Germinal center (tissue), 1 donor: Measurements from ENCODE around the gene GABRR3.
A peak's percentile ranks its signal among the peaks of the same experiment; 100 is the strongest.

ENCODE experiments used
- DNase-seq: peaks from one replicate; pipeline ENCODE4 v3.0.0; 2012; ENCODE audit warnings: mixed read lengths, low spot score

The GABRR3 gene

DNA sequence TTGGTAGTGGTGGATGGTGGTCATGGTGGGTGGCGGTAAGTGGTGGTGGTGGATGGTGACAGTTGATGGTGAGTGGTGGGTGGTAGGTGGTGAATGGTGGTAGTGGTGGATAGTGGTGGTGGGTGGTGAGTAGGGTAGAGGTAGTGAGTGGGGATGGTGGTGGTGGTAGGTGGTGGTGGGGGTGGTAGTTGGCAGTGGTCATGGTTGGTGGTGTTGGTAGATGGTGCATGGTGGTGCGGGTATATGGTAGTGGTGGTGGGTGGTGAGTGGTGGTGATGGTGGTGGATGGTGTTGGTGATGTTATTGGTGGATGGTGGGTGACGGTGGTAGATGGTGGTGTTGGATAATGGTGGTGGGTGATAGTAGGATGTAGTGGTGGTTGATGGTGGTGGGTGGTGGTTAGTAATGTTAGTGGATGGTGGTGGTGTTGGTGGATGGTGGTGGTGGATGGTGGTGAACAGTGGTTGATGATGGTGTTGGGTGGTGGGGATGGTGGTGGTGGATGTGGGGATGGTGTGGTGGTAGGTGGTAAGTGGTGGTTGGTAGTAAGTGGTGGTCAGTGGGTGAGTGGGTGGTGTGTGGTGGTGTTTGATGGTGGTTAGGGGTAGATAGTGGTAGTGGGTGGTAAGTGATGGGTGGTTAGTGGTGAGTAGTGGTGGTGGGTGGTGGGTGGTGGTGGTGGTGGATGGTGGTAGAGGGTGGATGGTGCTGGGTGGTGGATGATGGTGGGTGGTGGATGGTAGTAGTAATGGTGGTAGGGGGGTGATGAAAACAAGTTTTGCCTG, 46.1 kb downstream of the GABRR3 start:
- no peak for DNase-seq

DNA sequence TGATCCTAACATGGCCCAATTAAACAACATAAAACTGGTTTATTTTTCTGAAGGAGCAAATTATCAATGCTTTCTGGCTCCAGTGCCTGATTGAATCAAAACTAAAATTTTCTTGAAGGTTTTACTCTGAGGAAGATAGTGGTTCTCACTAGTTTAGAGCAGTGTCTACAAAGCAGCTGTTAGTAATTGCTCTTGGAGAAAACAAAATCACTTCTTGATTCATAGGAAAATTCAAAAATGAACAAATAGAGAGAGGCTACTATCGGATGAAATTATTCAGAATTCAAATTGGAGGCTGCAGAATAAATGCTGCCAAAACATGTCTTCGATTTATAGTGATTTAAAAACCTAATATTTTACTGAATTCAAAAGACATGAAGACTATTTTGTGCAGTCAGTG, 47.8 kb downstream of the GABRR3 start:
- DNase-seq = no peak

DNA sequence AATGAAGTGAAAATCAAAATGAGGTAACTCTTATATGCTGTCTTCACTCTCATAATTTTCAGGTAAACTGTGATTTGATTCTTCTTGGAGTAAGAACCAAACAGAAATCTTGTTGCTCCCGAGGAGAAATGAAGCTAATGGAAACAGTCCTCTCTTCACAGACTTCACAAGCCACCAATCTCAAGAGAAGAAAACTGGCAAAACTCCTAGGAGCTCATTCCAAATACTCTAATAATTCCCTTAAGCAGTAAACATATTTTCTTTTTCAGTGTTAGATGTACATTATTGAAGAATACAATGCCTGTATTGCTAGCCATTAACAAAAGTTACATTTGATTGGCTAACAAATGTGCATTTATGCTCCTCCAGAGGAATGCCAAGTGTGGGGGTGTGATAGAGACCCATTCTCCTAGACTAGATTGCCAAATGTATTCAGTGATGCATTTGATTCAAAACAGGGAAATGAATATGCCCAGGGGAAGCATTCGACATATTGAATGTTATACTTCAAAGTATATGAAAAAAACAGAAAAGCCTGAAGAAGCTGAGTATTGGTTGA, 51.1 kb downstream of the GABRR3 start:
- DNase-seq = no peak

DNA sequence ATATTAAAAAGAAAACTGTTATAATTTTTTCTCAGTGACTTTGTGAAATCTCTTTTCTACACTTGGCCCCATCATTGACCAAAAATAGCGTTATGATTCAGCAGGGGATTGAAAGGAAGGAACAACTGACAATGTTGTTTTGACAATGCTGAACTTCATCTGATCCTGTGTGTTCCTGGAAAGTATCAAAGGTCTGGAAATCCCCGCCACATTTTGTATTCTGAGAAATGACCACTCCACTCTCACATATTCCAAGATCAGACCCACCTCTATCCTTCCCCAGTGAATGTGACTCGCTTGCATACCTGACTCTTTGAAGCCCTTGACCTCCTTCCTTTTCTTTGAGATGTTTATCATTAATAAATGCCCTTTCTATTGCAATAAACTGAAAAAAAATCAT, 53.2 kb downstream of the GABRR3 start:
- DNase-seq = no peak

DNA sequence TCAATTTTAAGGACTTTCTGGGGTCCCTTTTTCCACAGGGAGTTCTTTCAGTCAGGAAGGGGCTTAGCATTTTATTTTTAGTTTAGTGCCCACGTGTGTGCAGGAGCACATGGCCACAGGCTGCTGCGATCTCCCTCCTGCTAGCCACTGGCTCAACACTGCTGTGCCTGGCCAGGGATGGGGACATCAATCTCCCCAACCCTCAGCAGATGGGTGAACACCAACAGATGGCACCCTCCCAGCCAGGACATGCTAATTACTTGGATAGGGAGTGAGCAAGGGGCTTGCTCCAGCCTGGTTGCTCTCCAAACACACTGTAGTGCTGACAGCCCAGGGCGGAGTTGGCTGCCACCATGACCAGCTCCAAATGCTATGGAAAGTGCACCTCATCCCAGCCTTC, 55.5 kb downstream of the GABRR3 start:
- no peak for DNase-seq

DNA sequence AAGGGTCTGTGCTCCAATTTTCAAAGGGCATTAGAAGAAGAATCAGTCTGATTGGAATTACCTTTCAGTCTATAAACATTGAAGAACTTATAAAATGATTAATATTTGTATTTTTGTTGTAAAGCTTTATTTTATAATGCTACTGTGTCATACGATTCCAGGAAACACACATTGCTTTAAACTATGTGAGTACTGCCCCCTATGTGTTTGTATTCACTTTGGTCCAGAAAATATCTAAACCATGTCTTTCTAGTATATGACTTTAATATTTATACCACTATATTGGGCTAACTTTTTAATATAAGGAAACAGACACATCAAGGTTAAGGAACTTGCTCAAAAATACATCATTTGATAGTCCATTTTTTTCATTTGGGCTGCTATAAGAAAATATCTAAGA, 59.6 kb downstream of the GABRR3 start:
- no peak for DNase-seq

DNA sequence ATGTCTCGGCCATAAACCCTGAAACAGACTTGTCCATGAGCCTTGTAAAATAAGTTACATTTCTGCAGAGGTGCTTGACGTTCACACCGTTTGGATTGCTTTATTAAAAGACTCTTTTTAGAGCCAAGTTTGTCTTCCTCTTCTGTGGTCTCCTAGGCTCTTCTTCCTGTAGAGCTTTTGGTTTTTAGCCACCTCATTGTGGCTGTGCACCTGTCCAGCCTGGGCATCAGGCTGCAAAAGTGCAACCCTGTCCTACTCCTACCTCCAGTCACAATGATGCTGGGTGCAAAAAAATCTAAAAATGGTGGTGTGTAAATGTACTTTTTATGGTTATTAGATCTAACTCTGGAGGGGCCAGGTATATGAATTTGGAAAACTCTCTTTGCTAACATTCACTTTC, 60.1 kb downstream of the GABRR3 start:
- DNase-seq = no peak

DNA sequence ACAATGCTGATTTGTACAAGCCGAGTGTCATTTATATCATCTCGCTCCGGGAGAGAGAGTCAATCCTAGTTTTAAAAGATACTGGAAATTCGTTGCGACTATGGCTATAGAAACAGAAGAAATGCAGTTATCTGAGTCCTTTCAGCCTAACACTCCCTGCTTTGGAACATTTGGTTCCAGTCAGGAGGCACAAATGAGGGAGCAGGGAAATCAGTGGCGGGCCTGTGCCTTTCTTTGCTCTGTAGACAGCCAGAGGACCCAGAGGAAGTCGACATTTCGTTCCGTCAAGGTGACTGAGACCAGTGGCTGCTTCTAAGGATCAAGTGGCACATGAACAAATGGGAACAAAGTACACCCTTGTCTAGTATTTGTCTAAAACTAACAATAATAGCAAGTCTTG, 62.1 kb downstream of the GABRR3 start:
- no peak for DNase-seq

DNA sequence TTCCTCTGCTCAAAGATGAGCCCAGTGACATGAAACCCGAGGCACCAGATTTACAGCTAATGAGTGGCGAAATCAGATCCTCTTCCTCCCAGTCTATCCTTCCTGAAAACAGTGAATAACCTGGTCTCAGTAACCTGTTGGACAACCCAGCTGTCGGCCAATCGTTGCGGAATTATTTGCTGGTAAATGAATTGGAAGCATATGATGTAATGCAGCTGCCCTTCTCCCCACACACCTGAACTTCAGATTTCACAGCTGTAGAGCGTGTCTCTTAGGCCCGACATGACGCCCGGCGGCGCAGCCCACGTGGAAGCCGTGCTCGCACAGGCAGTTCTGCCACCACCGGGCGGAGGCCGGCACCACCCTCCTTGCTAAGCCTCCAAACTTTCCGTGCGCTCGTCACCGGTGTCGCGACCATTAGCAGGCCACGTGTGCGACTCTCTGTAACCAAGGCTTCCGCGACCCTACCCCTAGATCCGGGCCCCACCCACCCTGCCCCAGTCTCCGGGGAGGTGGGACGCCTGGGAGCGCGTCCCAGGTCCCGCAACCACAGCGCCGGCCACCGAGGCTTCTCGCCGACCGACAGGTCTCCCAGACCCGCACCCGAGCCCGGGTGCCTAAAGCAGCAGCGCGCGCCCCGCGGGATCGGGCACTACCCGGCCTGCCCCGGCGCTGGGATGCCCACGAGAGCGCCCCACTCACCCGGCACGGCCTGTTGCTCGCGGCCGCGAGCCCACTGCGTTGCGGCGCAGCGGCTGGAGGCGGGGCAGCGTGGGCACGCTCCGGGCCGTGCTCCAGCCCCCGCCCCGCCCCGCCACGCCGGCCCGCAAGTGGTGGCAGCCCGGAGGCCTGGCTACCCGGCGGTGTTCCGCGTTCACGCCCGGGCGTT, 63.2 kb downstream of the GABRR3 start, which contains the start of gene RIOX2:
Gene RIOX2 (minus strand): TSS at position 753 of the 889 bp plus-strand sequence. CDS start 4,838 bp downstream, outside the sequence.
- peak; percentile 78 for DNase-seq

DNA sequence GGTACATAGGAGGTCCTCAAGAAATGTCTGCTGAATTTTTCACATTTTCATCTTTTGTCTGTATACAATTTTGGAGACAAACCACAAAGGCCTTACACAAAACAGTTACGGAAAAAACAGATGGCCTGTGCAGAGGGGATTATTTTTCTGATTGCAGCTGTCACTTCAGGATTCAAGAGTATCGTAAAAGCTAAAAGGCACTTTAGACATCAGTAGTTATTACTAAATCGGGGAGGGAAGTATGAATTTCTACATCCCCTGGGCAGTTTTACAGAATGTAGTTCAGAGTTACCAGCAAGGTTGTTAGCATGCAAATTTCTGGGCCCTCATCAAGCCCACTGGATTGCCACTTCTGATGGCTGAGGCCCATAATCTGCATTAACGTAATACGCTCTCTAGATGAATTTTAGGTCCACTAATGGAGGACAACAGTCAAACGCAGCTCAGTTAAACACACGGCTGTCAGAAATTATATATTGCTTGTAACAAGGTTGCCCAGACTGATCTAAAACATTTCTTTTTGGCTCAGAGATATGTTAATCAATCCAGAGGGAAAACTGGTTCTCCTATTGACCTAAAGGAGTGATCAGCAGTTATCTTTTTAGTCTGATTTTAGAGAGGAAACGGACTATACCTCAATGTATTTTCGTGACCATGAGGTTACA, 64.0 kb downstream of the GABRR3 start:
- DNase-seq = peak; percentile 12

DNA sequence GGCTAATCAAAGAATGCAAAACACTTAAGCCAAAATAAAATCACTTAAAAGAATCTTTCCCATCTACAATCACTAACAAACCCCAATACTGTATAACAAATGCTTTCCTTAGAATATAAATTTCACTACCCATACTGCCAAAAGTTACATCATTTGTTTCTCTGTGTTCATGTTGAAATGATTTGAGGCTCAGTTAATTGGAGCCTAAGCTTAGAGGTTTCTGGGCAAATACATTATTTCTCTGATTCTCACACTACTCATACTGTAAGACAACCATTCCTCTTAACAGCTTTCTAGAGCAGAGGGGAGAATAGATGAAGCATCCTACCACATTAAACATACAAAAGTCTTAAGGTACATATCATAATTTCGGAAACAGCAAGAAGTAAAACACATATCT, 65.0 kb downstream of the GABRR3 start:
- DNase-seq = no peak

DNA sequence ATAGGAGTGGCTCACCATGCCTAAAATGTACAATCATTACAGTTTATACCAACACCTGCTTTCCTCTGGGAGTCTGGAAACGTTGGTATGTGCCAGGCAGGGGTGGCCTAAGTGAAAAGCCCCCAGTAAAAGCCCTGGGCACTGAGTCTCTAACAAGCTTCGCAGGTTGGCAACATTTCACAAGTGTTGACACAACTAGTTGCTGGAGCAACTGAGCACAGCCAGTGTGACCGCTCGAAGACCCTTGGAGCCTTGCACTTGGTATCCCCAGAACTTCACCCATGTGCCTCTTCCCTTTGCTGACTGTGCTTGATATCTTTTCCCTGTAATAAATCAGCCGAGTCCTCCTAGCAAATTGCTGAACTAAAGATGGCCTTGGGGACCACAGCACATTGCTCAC, 65.6 kb downstream of the GABRR3 start:
- DNase-seq = no peak

DNA sequence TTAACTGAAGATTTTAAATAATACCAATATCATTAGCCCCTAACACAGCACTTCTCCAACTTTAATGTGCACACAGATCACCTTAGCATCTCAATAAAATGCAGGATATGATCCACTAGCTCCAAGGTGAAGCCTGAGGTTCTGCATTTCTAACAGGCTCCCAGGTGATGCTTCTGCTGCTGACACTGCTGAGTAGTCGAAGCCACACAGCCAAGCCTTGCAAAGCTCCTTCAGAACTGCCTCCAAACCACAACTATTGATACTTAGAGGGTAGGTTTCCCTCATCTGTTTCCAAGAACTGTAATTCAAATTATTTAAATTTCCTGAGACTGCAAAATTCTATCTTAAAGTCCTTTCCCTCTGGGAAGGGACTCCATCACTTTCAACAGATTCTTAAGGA, 66.7 kb downstream of the GABRR3 start:
- DNase-seq = no peak

DNA sequence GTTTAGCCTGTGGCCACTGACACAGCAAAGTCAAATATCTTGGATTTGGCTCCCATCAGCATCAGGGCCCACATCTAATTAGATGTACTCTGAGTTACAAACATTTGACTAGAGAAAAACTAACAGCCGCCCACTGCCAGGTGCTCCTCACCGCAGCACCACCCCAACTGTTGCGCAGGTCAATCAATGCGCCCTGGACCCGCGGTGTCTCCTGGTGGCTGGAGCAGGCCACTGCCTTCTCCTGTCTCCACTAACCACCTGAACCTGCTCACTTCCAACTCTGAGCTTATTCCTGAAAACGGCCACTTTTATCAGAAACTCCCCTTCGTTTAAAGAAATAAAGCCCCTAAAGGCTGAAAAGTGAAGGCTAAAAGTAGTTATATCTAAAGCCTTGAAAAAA, 67.1 kb downstream of the GABRR3 start:
- DNase-seq = no peak

DNA sequence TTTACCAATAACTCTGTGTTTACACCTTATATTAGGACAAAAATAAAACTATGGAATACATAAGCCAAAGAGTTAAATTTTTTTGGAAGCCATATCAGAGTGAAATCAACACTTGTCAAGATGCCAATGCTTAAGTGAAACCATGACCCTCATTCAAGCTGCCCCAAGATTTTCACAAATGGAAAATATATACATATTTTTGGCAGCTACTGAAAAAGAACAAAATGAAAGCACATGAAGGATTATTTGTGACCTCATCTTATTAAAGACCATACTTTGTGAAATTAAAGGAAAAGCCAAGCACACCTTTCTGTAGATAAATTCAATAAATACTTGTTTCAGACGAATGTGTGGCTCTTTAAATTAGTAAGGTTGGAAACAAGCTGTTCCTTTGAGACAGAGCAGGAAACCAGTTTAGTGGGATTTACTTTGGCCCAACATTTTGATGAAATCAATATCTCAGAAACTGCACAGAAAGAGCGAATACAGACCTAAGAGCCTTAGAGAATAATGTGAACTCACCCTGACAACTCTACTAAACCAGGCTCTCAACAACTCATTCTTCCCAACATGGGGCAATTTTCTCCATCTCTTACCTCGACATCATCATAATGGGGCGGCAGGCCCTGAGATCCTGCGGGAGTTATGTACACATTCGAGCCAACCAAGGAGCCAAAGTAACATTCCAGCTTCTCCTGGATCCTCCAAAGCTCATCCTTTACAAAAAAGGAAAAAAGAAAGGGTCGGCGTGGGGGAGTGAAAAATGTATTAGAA, 73.9 kb downstream of the GABRR3 start:
- DNase-seq = no peak

DNA sequence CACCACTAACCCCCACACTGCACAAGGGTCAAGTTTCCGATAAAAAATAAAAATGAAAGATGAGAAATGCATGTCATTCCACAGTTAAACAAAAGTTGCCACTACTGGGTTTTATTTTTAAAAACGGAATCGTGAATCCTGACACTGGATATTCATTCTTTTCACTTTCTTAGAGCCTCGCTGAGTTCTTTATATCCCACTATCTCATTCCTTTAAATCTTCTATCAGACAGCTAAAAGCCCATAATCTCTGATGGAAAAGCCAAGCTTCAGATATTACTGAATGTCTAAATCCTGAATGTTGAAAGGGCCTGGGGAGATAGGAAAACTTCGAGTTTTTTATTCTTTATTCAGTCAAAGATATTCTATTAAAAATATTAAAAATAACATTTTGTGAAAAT, 74.6 kb downstream of the GABRR3 start:
- DNase-seq = no peak

DNA sequence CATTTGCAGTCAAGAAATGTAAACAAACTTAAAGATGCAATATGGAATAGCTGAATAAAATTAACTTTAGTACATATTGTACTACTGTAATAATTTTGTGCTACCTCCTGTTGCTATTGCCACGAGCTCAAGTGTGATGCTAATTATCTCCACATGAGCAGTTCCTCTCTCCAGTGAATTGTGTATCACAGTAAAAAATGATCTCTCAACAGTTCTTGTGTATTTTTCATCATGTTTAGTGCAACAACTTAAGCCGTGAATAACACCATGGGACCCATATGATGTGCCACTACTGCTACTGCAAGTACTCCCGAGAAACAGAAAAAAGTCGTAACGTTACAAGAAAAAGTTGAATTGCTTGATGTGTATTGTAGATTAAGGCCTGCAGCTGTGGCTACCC, 75.2 kb downstream of the GABRR3 start:
- DNase-seq = no peak

DNA sequence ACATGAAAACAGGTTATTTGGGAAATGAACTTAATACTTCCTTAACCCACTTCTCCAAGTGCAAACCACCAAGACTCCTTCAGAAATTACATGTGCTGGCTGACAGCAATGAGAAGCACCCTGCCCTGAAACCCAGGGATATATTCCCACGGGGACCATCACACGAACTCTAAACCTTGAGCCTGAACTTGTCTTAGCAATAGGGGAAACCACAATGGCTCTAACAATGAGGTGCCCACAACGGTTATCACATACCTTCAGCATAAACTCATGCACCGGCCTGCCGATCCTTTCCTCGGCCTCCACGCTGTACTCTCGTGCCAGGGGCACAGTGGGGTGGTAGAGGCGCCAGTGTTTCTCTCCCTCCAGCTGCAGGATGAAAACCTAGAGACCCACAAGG, 76.3 kb downstream of the GABRR3 start:
- no peak for DNase-seq

DNA sequence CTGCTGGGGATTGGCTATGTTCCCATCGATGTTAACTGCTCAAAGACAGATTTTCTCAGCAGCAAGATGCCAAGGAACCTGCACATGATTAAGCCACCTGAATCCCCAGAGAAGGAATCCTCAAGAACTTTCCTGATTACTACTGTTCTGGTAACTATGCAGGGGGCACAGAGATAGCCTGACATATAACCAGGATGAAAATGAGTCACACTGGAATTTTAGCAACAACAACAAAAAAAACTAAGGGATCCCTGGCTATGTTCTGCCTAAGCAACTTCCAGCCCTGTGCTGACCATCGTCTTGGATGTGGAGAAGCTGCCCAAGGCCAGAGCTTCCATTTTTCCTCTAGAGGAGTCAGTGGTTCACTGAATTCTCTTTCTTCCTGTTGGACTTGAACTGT, 76.7 kb downstream of the GABRR3 start:
- DNase-seq = no peak

DNA sequence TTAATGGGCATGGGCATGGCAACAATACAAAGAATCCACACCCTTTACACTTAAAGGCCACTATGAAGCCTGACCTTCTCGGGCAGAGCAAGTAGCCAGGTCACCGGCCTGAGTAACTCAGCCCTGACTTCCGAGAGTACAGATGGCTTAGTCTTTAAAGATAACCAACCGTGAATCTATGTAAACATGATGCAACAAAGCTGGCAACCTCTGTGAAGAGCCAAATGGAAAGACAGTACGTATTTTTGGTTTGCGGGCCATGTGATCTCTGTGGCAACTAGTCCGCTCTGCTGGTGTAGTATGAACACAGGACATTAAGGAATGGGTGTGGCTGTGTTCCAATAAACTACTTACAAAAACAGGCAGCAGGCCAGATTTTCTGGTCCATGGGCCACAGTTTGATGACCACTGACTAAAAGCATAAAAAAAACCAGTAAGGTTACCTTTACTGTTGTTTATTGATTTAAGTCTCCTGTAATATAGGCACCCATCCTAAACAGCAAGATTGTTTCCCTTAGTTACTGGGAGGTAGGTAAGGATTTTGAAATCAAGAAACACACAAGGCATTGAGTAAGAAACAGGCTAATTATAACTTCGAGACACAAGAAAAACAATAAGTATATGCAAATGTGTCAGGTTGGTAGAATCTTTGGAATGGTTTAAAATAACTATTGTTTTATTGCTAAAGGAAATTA, 77.4 kb downstream of the GABRR3 start:
- no peak for DNase-seq

DNA sequence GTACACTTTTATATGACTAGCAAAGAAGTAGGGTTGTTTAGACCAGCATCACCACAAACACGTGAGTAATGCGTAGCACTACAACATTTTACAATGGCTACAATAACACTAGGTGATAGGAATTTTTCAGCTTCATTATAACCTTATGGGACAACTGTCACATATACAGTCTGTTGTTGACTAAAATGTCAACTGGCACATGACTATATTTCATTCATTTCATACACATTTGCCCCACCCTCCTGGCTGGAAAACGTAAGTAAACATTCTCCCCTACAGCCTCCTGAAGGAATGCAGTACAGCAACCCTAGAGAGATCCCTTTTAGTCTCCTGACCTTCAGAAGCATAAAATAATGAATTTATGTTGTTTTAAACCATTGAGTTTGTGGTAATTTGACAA, 79.1 kb downstream of the GABRR3 start:
- DNase-seq = no peak
